ENCODE data around the gene VRK2. TPM values are rescaled to one million over a fixed set of nuclear protein-coding genes. Genes with fewer than 3 reads are reported as not detected.

VRK2 gene
- total and polyA plus RNA-seq, 2 experiments from 2014 or later: 19.0 to 22.5 TPM

- H3K9me3 Mint-ChIP-seq: no peaks in the 10 kb centered on the region
- H3K4me3 Mint-ChIP-seq: no peak overlapping the region
- H2AFZ ChIP-seq: no peak overlapping the region
- H3K36me3 Mint-ChIP-seq (ENCODE audit: low read depth): peaks cover 4% of the 10 kb centered on the region; the same call in 2 of the 3 replicates
- H3F3A ChIP-seq (replicated peaks; ENCODE audit: low read depth): no peaks in the 10 kb centered on the region
- DNase-seq (ENCODE audit: low spot score) (no peak), ATAC-seq (no peak)
- H3K36me3 ChIP-seq (ENCODE audit: insufficient read depth): no peaks in the 10 kb centered on the region
- H3K79me2 ChIP-seq (replicated peaks; ENCODE audit: insufficient read depth): no peaks in the 10 kb centered on the region
- H3K27me3 Mint-ChIP-seq (ENCODE audit: insufficient read depth, low read depth, poor library complexity): no peaks in the 10 kb centered on the region
- H4K20me1 ChIP-seq (replicated peaks; ENCODE audit: insufficient read depth): no peaks in the 10 kb centered on the region
- no peak overlapping the region for H3K27ac ChIP-seq (ENCODE audit: low read depth)
- H3K9me2 ChIP-seq (ENCODE audit: insufficient read depth): no peaks in the 10 kb centered on the region
- H3K4me1 ChIP-seq (ENCODE audit: insufficient read depth): no peaks in the 10 kb centered on the region
- no peak overlapping the region for H3K4me3 ChIP-seq
- TF ChIP-seq POLR2AphosphoS5 (IDR thresholded peaks at IDR 0.05; ENCODE audit: low read depth) (no peak), ETS1 (IDR thresholded peaks at IDR 0.05) (no peak), NANOG (IDR thresholded peaks at IDR 0.05; ENCODE audit: borderline replicate concordance) (no peak), ZNF331 (CRISPR knock-in tag; IDR thresholded peaks at IDR 0.05; ENCODE audit: low read depth) (no peak), JUNB (IDR thresholded peaks at IDR 0.05; ENCODE audit: unreplicated experiment) (no peak), EZH2phosphoT487 (IDR thresholded peaks at IDR 0.05; ENCODE audit: unreplicated experiment) (no peak), ZNF114 (CRISPR knock-in tag; IDR thresholded peaks at IDR 0.05) (no peak), CTCF (conservative IDR thresholded peaks at IDR 0.05; ENCODE audit: low read depth in 2 of 2) (no peak), STAT1 (IDR thresholded peaks at IDR 0.05; ENCODE audit: unreplicated experiment) (no peak), REST (IDR thresholded peaks at IDR 0.05; ENCODE audit: unreplicated experiment) (no peak)
- no peak overlapping the region for H3K4me2 ChIP-seq
- no peaks in the 10 kb centered on the region for H3K27me3 ChIP-seq (ENCODE audit: insufficient read depth)
- no peak overlapping the region for H3K27ac Mint-ChIP-seq
- H3K4me1 Mint-ChIP-seq: peaks cover 6% of the 10 kb centered on the region; the same call in 2 of the 3 replicates
These were observed 62.9 kb downstream of the VRK2 start for GRCh38 chr2:58109481-58109880.

- Histone ChIP-seq H3K27me3 (ENCODE audit: insufficient read depth) (no peaks in the 10 kb centered on the region), H3K79me2 (replicated peaks; ENCODE audit: insufficient read depth) (no peaks in the 10 kb centered on the region), H3K4me2 (no peak overlapping the region), H2AFZ (no peak overlapping the region), H3K4me3 (no peak overlapping the region), H3K9me2 (ENCODE audit: insufficient read depth) (no peaks in the 10 kb centered on the region), H4K20me1 (replicated peaks; ENCODE audit: insufficient read depth) (no peaks in the 10 kb centered on the region), H3F3A (replicated peaks; ENCODE audit: low read depth) (no peaks in the 10 kb centered on the region), H3K4me1 (ENCODE audit: insufficient read depth) (no peaks in the 10 kb centered on the region), H3K27ac (ENCODE audit: low read depth) (no peak overlapping the region), H3K36me3 (ENCODE audit: insufficient read depth) (no peaks in the 10 kb centered on the region)
- ATAC-seq: peak; percentile 95
- H3K9me3 Mint-ChIP-seq: no peaks in the 10 kb centered on the region
- no peak overlapping the region for H3K27ac Mint-ChIP-seq
- H3K4me3 Mint-ChIP-seq: no peak overlapping the region
- H3K27me3 Mint-ChIP-seq (ENCODE audit: insufficient read depth, low read depth, poor library complexity): no peaks in the 10 kb centered on the region
- peak; percentile 58 for DNase-seq (ENCODE audit: low spot score)
- peaks cover 7% of the 10 kb centered on the region for H3K36me3 Mint-ChIP-seq (ENCODE audit: low read depth)
- H3K4me1 Mint-ChIP-seq: peaks cover 6% of the 10 kb centered on the region; the same call in 2 of the 3 replicates
- TF ChIP-seq EZH2phosphoT487 (IDR thresholded peaks at IDR 0.05; ENCODE audit: unreplicated experiment) (no peak), ETS1 (IDR thresholded peaks at IDR 0.05) (no peak)
These were observed 64.2 kb downstream of the VRK2 start for GRCh38 chr2:58110765-58111164.

All from GM23338 (cell line).